ENCODE measurements around the gene CX3CL1. TPM values are rescaled to one million over a fixed set of nuclear protein-coding genes. Genes with fewer than 3 reads are reported as not detected.
"Not testable (repeated sequence)": the region's sequence is repeated elsewhere in the genome, so short reads cannot be mapped to it uniquely, and the experiment has no call there.

The CX3CL1 gene
- total RNA-seq, 1 donor from 2014 or later, result not detected

- DNase-seq (ENCODE audit: low read depth), result no peak
Observed at GRCh38 chr16:57381791-57382534, 9.7 kb downstream of the CX3CL1 start.

- DNase-seq (ENCODE audit: low read depth), result no peak
Observed at GRCh38 chr16:57382535-57383275, 10.4 kb downstream of the CX3CL1 start.

GRCh38 chr16:57383276-57384247 lies 11.3 kb downstream of the CX3CL1 start:
- DNase-seq (ENCODE audit: low read depth), result peak; percentile 21

GRCh38 chr16:57384248-57385070 lies 12.2 kb downstream of the CX3CL1 start:
- DNase-seq (ENCODE audit: low read depth), result no peak

GRCh38 chr16:57385083-57385482 lies 12.8 kb downstream of the CX3CL1 start:
- DNase-seq (ENCODE audit: low read depth), result no peak

GRCh38 chr16:57386381-57386951 lies 14.2 kb downstream of the CX3CL1 start:
- peak; percentile 50 for DNase-seq (ENCODE audit: low read depth)

- no peak for DNase-seq (ENCODE audit: low read depth)
Observed at GRCh38 chr16:57387598-57388354, 15.5 kb downstream of the CX3CL1 start.

- peak; percentile 18 for DNase-seq (ENCODE audit: low read depth)
Observed at GRCh38 chr16:57388359-57389086, 16.2 kb downstream of the CX3CL1 start.

GRCh38 chr16:57389087-57389468 lies 16.8 kb downstream of the CX3CL1 start:
- no peak for DNase-seq (ENCODE audit: low read depth)

- no peak for DNase-seq (ENCODE audit: low read depth)
Observed at GRCh38 chr16:57390636-57391295, 18.5 kb downstream of the CX3CL1 start.

- DNase-seq (ENCODE audit: low read depth), result no peak
Observed at GRCh38 chr16:57391300-57391699, 19.0 kb downstream of the CX3CL1 start.

- no peak for DNase-seq (ENCODE audit: low read depth)
Observed at GRCh38 chr16:57391708-57392107, 19.4 kb downstream of the CX3CL1 start.

- no peak for DNase-seq (ENCODE audit: low read depth)
Observed at GRCh38 chr16:57392694-57393093, 20.4 kb downstream of the CX3CL1 start.

- DNase-seq (ENCODE audit: low read depth), result no peak
Observed at GRCh38 chr16:57394444-57394843, 22.2 kb downstream of the CX3CL1 start.

GRCh38 chr16:57395026-57395425 lies 22.7 kb downstream of the CX3CL1 start:
- DNase-seq (ENCODE audit: low read depth), result no peak

GRCh38 chr16:57396786-57397185 lies 24.5 kb downstream of the CX3CL1 start:
- no peak for DNase-seq (ENCODE audit: low read depth)

- DNase-seq (ENCODE audit: low read depth), result not testable (repeated sequence)
Observed at GRCh38 chr16:57397493-57397892, 25.2 kb downstream of the CX3CL1 start.

GRCh38 chr16:57401943-57402640 lies 29.8 kb downstream of the CX3CL1 start:
- no peak for DNase-seq (ENCODE audit: low read depth)
